HepG2 (cell line): ENCODE measurements around the gene ULK3. TPM values are rescaled to one million over a fixed set of nuclear protein-coding genes. Genes with fewer than 3 reads are reported as not detected.

Source experiments
- GFI1 ChIP-seq: sonication (generic); formaldehyde crosslinking; IDR thresholded peaks from 2 replicates; pipeline ENCODE4 v1.5.0; 2020; ENCODE audit warnings: missing genetic modification reagents, mild to moderate bottlenecking, borderline replicate concordance
- HES4 ChIP-seq: sonication (generic); formaldehyde crosslinking; IDR thresholded peaks from 2 replicates; pipeline ENCODE4 v1.9.0; 2021; ENCODE audit warnings: mild to moderate bottlenecking, missing genetic modification reagents, borderline replicate concordance
- IKZF1 ChIP-seq: fragments of 450-650 bp; IDR thresholded peaks from 2 replicates; pipeline ENCODE4 v1.7.1; 2016
- MIER2 ChIP-seq: IDR thresholded peaks from 2 replicates; pipeline ENCODE4 v1.6.1; 2016; ENCODE audit warnings: missing biosample characterization, missing genetic modification reagents
- NCOR1 ChIP-seq: fragments of 200-600 bp; sonication (generic); IDR thresholded peaks from 2 replicates; pipeline ENCODE4 v1.7.0; 2017; ENCODE audit warnings: antibody characterized with exemption, low read length, borderline replicate concordance
- SMARCE1 ChIP-seq: fragments of 450-650 bp; IDR thresholded peaks from 2 replicates; pipeline ENCODE4 v1.6.1; 2017; ENCODE audit warnings: borderline replicate concordance
- THYN1 ChIP-seq: sonication (generic); formaldehyde crosslinking; IDR thresholded peaks from 2 replicates; pipeline ENCODE4 v1.8.1; 2023; ENCODE audit warnings: low read depth, mild to moderate bottlenecking, moderate library complexity, missing genetic modification reagents, borderline replicate concordance
- TSC22D2 ChIP-seq: sonication (generic); formaldehyde crosslinking; IDR thresholded peaks from 2 replicates; pipeline ENCODE4 v1.5.1; 2020; ENCODE audit warnings: missing genetic modification reagents, mild to moderate bottlenecking, borderline replicate concordance
- ZNF224 ChIP-seq: sonication (generic); formaldehyde crosslinking; IDR thresholded peaks from 2 replicates; pipeline ENCODE4 v1.5.0; 2020; ENCODE audit warnings: mild to moderate bottlenecking, missing genetic modification reagents
- ZNF276 ChIP-seq: sonication (generic); formaldehyde crosslinking; IDR thresholded peaks from 2 replicates; pipeline ENCODE4 v1.4.0; 2020; ENCODE audit warnings: mild to moderate bottlenecking, low read depth, missing genetic modification reagents
- ZNF629 ChIP-seq: sonication (generic); formaldehyde crosslinking; conservative IDR thresholded peaks from 2 replicates; pipeline ENCODE4 v1.5.0; 2020; ENCODE audit warnings: missing genetic modification reagents
- ZNF850 ChIP-seq: sonication (generic); formaldehyde crosslinking; conservative IDR thresholded peaks from 2 replicates; pipeline ENCODE4 v1.9.0; 2021; ENCODE audit warnings: mild to moderate bottlenecking, missing genetic modification reagents
- polyA plus RNA-seq, 8 experiments: library from polyadenylated mRNA; depleted of rRNA in 3 of 8; stranded (reverse) in 7 of 8; unstranded in 1 of 8; fragments of >200 nt; fragmentation: Illumina TruSeq in 4 of 8; extraction: Trizol in 4 of 8; gene quantifications; 2 replicates each; pipeline versions ENCODE4 v1.2.1 to v1.2.3, GENCODE V29; 2011 to 2016; ENCODE audit warnings: low read depth in 4 of 8, missing spikeins in 1 of 8, mixed read lengths in 1 of 8; ENCODE audit not compliant: insufficient read depth in 1 of 8
- total RNA-seq, 5 experiments: library from RNA; depleted of rRNA; stranded (reverse); fragments of >200 nt; fragmentation: Illumina TruSeq; extraction: Trizol; gene quantifications; 2 replicates each; pipeline ENCODE4 v1.2.3, GENCODE V29; 2016; ENCODE audit warnings: low read depth in 1 of 5
- TF ChIP-seq, protein P1 (sequence below): sonication (generic); formaldehyde crosslinking; IDR thresholded peaks from 2 replicates; pipeline ENCODE4 v1.4.0; 2020; ENCODE audit warnings: low read depth, missing genetic modification reagents
- TF ChIP-seq, protein P2 (sequence below): sonication (generic); formaldehyde crosslinking; IDR thresholded peaks from 2 replicates; pipeline ENCODE4 v1.5.1; 2020; ENCODE audit warnings: mild to moderate bottlenecking, missing genetic modification reagents, moderate library complexity

ULK3 gene
- total and polyA plus RNA-seq, 2 of the 13 experiments (the other 11 are each of a cell fraction or from before 2014, with no cell fraction given): 15.2 to 23.7 TPM

DNA sequence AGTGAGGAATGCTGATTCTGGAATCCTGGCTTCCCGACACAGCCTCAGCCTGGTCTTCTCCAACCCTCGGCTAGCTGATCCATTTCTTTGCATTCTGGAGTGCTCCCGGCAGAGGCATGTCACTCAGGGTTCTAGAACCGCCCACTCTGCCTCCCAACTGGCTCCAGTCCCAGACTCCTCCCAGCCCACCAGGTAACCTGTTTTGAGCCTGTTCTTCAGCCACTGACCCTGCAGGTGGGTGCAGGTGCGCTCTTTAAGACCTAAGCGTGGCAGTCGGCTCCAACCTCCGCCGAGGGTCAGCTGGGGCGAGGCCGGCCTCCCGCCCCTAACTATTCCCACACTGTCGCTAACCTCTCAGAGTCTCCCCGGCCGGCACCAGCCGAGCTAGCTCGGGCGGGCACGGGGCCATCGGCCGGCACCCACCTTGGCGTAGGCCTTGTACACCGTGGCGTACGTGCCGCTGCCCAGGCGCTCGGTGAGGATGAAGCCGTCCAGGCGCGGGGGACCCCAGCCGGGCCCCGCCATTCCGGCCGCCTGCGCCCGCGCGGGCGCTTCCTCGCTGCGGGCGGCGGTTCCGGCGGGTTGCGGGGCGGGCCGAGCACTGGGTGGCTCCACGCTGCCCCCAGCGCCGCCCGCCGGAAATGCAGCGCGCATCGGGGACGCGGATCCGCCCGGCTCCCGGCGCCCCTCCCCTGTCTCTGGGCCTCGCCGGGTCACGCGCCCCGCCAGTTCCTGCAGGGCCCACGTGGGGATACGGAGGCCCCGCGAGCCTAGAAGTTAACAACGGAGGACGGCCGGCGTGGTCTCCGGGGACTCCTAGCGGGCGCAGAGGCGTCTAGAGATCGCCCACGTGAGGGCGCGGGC lies at the start of gene ULK3 (continued):
- TF ChIP-seq TSC22D2 (CRISPR knock-in tag) (no peak), ZNF276 (CRISPR knock-in tag) (no peak), MIER2 (CRISPR knock-in tag) (0 out of 2 replicates have a peak, but pooled peaks have one; percentile 14), HES4 (CRISPR knock-in tag) (peak; percentile 40; the same call in 1 of the 2 replicates), THYN1 (CRISPR knock-in tag) (no peak), ZNF224 (CRISPR knock-in tag) (no peak), ZNF629 (no peak), GFI1 (CRISPR knock-in tag) (no peak), NCOR1 (no peak), ZNF850 (no peak), SMARCE1 (no peak), IKZF1 (no peak)
- TF ChIP-seq, protein P1, sequence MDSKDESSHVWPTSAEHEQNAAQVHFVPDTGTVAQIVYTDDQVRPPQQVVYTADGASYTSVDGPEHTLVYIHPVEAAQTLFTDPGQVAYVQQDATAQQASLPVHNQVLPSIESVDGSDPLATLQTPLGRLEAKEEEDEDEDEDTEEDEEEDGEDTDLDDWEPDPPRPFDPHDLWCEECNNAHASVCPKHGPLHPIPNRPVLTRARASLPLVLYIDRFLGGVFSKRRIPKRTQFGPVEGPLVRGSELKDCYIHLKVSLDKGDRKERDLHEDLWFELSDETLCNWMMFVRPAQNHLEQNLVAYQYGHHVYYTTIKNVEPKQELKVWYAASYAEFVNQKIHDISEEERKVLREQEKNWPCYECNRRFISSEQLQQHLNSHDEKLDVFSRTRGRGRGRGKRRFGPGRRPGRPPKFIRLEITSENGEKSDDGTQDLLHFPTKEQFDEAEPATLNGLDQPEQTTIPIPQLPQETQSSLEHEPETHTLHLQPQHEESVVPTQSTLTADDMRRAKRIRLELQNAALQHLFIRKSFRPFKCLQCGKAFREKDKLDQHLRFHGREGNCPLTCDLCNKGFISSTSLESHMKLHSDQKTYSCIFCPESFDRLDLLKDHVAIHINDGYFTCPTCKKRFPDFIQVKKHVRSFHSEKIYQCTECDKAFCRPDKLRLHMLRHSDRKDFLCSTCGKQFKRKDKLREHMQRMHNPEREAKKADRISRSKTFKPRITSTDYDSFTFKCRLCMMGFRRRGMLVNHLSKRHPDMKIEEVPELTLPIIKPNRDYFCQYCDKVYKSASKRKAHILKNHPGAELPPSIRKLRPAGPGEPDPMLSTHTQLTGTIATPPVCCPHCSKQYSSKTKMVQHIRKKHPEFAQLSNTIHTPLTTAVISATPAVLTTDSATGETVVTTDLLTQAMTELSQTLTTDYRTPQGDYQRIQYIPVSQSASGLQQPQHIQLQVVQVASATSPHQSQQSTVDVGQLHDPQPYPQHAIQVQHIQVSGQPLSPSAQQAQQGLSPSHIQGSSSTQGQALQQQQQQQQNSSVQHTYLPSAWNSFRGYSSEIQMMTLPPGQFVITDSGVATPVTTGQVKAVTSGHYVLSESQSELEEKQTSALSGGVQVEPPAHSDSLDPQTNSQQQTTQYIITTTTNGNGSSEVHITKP (CRISPR knock-in tag): no peak
- TF ChIP-seq, protein P2, sequence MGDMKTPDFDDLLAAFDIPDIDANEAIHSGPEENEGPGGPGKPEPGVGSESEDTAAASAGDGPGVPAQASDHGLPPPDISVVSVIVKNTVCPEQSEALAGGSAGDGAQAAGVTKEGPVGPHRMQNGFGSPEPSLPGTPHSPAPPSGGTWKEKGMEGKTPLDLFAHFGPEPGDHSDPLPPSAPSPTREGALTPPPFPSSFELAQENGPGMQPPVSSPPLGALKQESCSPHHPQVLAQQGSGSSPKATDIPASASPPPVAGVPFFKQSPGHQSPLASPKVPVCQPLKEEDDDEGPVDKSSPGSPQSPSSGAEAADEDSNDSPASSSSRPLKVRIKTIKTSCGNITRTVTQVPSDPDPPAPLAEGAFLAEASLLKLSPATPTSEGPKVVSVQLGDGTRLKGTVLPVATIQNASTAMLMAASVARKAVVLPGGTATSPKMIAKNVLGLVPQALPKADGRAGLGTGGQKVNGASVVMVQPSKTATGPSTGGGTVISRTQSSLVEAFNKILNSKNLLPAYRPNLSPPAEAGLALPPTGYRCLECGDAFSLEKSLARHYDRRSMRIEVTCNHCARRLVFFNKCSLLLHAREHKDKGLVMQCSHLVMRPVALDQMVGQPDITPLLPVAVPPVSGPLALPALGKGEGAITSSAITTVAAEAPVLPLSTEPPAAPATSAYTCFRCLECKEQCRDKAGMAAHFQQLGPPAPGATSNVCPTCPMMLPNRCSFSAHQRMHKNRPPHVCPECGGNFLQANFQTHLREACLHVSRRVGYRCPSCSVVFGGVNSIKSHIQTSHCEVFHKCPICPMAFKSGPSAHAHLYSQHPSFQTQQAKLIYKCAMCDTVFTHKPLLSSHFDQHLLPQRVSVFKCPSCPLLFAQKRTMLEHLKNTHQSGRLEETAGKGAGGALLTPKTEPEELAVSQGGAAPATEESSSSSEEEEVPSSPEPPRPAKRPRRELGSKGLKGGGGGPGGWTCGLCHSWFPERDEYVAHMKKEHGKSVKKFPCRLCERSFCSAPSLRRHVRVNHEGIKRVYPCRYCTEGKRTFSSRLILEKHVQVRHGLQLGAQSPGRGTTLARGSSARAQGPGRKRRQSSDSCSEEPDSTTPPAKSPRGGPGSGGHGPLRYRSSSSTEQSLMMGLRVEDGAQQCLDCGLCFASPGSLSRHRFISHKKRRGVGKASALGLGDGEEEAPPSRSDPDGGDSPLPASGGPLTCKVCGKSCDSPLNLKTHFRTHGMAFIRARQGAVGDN (CRISPR knock-in tag): peak; percentile 94
